ENCODE measurements around the gene ARHGAP35. TPM values are rescaled to one million over a fixed set of nuclear protein-coding genes. Genes with fewer than 3 reads are reported as not detected.
A peak's percentile ranks its signal among the peaks of the same experiment; 100 is the strongest.

Gene ARHGAP35
- total and polyA plus RNA-seq, 10 of the 15 experiments (the other 5 are each of a cell fraction or from before 2014, with no cell fraction given) = 0.85 to 29.9 (median 11.5) TPM

GRCh38 chr19:46860125-46860845 is 512 bp upstream of the ARHGAP35 start:
- ChIA-PET RAD21 (ENCODE audit: unreplicated experiment) (interaction anchor here (0.6 to 2.7 kb wide), 4 partner anchors 20 to 1276 kb away, joined by 3 to 11 read pairs (median 4); no protein-coding TSS in a partner anchor), POLR2A (interaction anchor here (0.6 to 0.7 kb wide), 2 partner anchors 202 to 389 kb away, joined by 4 to 5 read pairs; no protein-coding TSS in a partner anchor), SMC1A (ENCODE audit: uncharacterized antibody, unreplicated experiment) (interaction anchor here (2.2 kb wide), 1 partner anchor 132 kb away, joined by 4 read pairs; no protein-coding TSS in a partner anchor), CTCF (interaction anchor here (0.5 to 6.8 kb wide), 5 partner anchors 9 to 153 kb away, joined by 3 to 53 read pairs (median 4); partner anchors contain the start of gene AP2S1)
- H3K4me1 ChIP-seq (ENCODE audit: control insufficient read depth, insufficient read depth, low read length) = peaks cover 12% of the 10 kb centered on the region; the same call in 1 of the 2 replicates
- DNase-seq (ENCODE audit: low read depth, low spot score) (peak; percentile 92), ATAC-seq (peak; percentile 89), FAIRE-seq (peak; percentile 87)
- WGBS (ENCODE audit: insufficient coverage, insufficient replicate concordance, low lambda C conversion rate, missing lambda C conversion rate) = under 1% methylated on average over 88 of the region's 89 CpGs
- no TSS peak for BruUV-seq (replicated peaks)
- H4K20me1 ChIP-seq (ENCODE audit: control insufficient read depth, insufficient read depth) = peaks cover 6% of the 10 kb centered on the region
- intact Hi-C loops (cut with micrococcal nuclease; ENCODE audit: unreplicated experiment) (no loop called here), in situ Hi-C loops (cut with MboI) (no loop called here)
- H3K9me3 ChIP-seq (replicated peaks; ENCODE audit: control insufficient read depth, insufficient read depth, low read length) = no peaks in the 10 kb centered on the region
- peak overlapping the region; percentile 94 for H3K9ac ChIP-seq (ENCODE audit: control insufficient read depth, insufficient read depth, low read length)
- H3K4me2 ChIP-seq (ENCODE audit: control insufficient read depth, insufficient read depth) = peak overlapping the region; percentile 95
- peak overlapping the region; percentile 96 for H2AFZ ChIP-seq (ENCODE audit: control insufficient read depth, low read depth, low read length)
- H3K36me3 ChIP-seq (ENCODE audit: control insufficient read depth in 2 of 2, insufficient read depth in 2 of 2, low read length in 1 of 2) = no peaks in the 10 kb centered on the region; a peak in 1 of 4 replicates
- no peaks in the 10 kb centered on the region for H3K27me3 ChIP-seq (replicated peaks in 1 of 2; ENCODE audit: control insufficient read depth in 2 of 2, insufficient read depth in 2 of 2, low read length in 1 of 2)
- peaks cover 45% of the 10 kb centered on the region for H3K79me2 ChIP-seq (ENCODE audit: control insufficient read depth, insufficient read depth, low read length)
- peak overlapping the region; percentile 92 for H3K27ac ChIP-seq (ENCODE audit: control insufficient read depth, insufficient read depth)
- H3K4me3 ChIP-seq = peak overlapping the region; percentile 69
- TF ChIP-seq KDM1A (IDR thresholded peaks at IDR 0.05; ENCODE audit: borderline replicate concordance) = no peak
- no peak for TF ChIP-seq STAT1 (conservative IDR thresholded peaks at IDR 0.05)
- TF ChIP-seq MEF2A (IDR thresholded peaks at IDR 0.05; ENCODE audit: insufficient read depth, low read depth, low read length) = no peak
- no peak for TF ChIP-seq TARDBP (IDR thresholded peaks at IDR 0.05; ENCODE audit: borderline replicate concordance)
- peak; percentile 68; the same call in 1 of the 2 replicates for TF ChIP-seq RCOR1 (conservative IDR thresholded peaks at IDR 0.05; ENCODE audit: low read depth, low read length)
- TF ChIP-seq BACH1 (IDR thresholded peaks at IDR 0.05; ENCODE audit: borderline replicate concordance) = peak; percentile 95
- no peak for TF ChIP-seq MTA3 (IDR thresholded peaks at IDR 0.05; ENCODE audit: borderline replicate concordance, low read length)
- no peak for TF ChIP-seq PRDM15 (CRISPR knock-in tag; IDR thresholded peaks at IDR 0.05)
- peak; percentile 54 for TF ChIP-seq LARP7 (IDR thresholded peaks at IDR 0.05)
- no peak for TF ChIP-seq NR2C1 (IDR thresholded peaks at IDR 0.05)
- TF ChIP-seq IKZF1 (conservative IDR thresholded peaks at IDR 0.05) = peak; percentile 96
- TF ChIP-seq JUNB (IDR thresholded peaks at IDR 0.05) = no peak
- TF ChIP-seq NRF1 (conservative IDR thresholded peaks at IDR 0.05; ENCODE audit: low read depth, low read length) = peak; percentile 60
- no peak for TF ChIP-seq NFYA (IDR thresholded peaks at IDR 0.05; ENCODE audit: borderline replicate concordance, low read depth, low read length)
- TF ChIP-seq BCL11A (IDR thresholded peaks at IDR 0.05; ENCODE audit: low read depth, low read length) = no peak
- no peak for TF ChIP-seq SUZ12 (IDR thresholded peaks at IDR 0.05; ENCODE audit: unreplicated experiment)
- TF ChIP-seq IKZF2 (IDR thresholded peaks at IDR 0.05) = no peak
- TF ChIP-seq CTCF (IDR thresholded peaks at IDR 0.05 in 2 of 3, conservative IDR thresholded peaks at IDR 0.05 in 1 of 3; ENCODE audit: control insufficient read depth in 2 of 3, extremely low read depth in 1 of 3, insufficient read depth in 1 of 3, low read depth in 3 of 3, low read length in 3 of 3) = no peak
- TF ChIP-seq NR2C2 (IDR thresholded peaks at IDR 0.05; ENCODE audit: borderline replicate concordance, control insufficient read depth, insufficient read length, low read depth) = no peak
- TF ChIP-seq ZZZ3 (IDR thresholded peaks at IDR 0.05; ENCODE audit: control insufficient read depth, insufficient read length, low read depth) = no peak

Measured in GM12878 (cell line).